NCI-H2227 (cell line): ENCODE results near the gene HOXA6.

Source experiments
- DNase-seq: peaks from one replicate; lab custom pipeline; 2025; ENCODE audit not compliant: unreplicated experiment; lab: John Stamatoyannopoulos, UW

HOXA6 gene

DNA sequence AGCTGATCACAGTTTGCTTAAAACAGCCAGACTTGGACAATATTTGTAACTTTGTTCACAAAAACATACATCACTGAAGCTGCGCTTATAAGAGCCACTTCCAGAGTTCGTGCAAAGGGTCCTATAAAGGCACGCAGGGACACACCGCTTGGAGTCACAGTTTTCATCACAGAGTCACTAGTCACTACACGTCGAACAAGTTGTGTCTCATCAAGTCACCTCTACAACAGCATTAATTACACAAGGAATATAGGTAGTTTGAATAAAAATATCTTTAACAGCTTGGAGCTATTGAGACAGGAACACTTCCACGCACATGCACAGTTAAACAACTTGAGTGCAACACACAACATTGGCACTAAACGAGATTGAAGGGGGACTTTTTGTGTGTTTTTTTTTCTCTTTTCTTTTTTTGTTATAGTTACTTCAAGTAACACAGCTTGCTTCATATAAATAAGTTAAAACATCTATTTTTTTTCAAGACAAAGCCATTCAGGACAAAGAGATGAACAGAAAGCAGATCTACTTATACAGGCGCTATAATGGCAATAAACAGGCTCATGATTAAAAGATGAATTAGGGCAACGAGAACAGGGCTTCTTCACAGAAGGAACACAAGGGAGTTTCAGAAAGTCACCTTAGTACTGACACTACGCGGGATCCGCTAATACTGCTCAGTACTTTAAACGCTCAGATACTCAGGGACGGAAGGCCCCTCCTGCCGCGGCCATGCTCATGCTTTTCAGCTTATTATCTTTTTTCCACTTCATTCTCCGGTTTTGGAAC, 6.2 kb downstream of the HOXA6 start:
- DNase-seq, result no peak

DNA sequence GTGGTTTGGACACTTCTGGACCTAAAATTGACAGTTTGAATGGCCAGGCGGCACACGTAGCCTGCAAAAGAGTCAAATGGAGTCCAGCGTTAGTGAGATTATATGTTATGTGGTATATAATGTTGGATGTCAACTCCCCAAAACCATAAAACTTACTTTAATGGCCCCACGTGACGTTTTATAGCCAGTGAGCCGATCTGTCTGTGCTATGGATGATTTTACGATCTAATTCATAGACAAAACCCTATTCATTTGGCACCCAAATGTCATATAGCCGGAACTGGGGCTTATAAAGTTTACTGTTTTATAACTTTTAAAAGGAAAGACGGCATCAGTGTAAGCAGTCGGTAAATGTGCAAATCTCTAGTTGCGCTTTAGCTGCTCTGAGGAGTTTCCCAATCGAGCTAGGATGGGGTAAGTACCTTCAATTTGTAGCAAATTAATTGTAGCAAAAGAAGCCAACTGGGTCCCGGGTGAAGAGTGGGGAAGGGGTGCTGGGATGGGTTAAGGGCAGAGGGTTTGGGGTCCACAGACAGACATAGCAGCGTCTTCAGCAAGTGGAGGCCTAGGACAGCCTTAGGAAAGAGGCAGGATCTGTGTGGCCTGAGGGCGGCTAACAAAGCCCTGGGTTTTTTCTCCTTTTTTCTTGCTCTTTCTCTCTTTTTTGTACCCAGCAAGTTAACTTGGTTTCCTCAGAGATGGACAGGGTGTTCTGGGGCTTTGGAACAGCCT, 7.3 kb downstream of the HOXA6 start:
- no peak for DNase-seq

DNA sequence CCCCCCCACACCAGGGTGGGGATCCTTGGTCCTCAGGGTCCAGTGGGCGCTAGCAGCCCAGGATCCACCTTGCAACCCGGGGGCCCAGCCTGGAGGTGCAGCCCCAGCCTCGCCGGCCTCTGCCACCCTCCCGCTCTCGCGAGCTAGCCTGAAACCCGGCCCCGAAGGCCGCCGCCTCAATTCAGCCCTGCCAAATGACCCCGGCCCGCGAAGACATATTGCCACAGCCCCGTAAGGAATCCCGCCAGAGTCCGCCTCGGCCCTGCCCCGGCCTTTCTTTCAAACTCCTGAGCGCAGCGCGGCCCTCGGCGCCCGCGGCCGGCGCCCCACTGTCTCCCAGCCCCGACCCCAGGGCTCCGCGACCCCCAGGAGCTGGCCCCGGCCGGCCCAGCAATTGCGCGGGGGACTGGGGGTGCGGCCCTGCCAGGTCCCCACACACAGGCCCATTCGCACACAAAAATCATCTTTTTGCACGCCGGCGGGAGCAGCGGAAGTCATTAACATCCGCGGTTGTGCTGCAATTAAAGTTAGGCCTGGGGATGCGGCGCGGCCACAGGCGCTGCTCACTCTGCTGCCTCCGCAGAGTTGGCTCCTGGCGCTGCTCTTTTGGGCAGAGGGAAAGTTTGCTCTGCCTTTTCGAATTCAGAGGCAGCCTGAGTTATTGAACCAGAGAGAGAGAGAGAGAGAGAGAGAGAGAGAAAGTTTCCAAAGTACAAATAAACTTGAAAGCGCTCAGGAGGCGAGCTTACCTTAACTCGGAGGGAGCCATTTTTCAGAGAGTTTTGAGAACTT, 8.0 kb downstream of the HOXA6 start:
- DNase-seq, result no peak

DNA sequence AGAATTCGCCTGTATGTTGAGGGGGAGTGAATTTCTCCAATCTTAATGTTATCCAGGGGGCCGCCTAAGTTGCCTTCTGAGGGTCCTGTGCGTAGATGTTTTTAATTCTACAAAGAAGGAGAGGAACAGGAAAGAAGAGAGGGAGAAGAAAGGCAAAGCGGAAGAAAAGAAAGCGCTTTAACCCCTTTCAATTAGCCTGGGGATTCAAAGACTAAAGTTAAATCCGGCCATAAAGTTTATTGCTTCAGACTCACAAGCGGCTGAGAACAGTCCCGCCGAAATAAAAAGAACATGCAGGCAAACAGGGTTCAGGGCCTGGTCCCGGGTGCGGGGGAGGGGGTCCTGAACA, 8.6 kb downstream of the HOXA6 start:
- no peak for DNase-seq

- DNase-seq, result no peak
Observed at GRCh38 chr7:27138472-27138871, 9.1 kb downstream of the HOXA6 start.

GRCh38 chr7:27137640-27138315, 9.8 kb downstream of the HOXA6 start:
- no peak for DNase-seq

DNA sequence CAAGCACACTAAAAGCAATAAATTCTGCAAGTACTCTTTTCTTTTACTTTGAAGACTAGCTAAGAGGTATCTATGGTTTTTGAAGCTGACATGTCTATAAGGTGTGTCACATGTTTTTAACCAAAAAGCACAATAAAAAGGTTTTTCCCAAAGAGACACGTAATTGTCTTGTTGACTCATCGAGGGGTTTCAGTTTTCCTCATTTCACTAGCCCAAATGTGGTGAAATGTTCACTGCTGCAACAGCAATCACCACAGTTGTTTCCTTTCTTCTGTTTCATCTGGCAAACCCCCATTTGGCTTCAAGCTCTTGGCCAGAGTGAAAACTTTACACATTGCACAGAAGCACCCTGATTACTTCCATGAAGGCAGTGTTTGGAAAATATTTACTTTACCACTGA, 13.2 kb downstream of the HOXA6 start:
- no peak for DNase-seq

DNA sequence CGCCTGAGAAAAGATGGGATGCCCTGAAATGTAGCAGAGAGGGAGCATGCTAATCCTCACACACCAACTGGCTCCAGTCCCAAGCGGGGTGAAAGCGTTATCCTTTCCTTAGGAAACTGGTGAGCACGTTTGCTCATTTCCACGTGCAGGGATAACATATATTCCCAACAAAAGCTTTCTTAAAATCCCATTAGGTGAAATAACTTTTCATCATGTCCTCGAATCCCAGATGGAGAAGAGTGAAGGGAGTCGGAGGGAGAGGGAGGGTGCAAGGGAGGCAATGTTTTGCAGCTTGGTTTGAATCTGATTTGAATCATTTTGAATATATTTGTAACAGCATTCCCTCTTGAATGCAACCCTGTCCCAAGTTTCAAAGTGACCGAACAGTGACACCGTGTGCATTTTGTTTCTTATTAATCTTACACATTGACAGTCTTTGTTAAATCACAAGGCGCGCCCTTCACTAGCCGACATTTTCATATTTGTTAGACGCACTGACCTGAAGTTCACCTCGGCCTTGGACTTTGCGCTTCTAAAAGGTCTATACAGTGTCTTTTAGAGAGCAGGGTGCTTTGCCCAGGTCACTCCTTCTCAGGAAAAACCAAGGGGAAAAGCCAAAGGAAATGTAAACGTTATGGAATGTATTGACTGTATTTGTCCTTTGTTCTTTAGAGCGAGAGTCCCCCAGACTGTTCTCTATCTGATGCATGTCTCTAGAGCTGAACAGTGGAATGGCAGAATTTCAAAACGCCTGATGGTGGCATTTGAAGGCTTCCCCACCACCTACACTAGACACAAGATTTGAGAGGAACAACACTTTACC, 14.0 kb downstream of the HOXA6 start:
- no peak for DNase-seq

GRCh38 chr7:27132978-27133377, 14.6 kb downstream of the HOXA6 start:
- no peak for DNase-seq

DNA sequence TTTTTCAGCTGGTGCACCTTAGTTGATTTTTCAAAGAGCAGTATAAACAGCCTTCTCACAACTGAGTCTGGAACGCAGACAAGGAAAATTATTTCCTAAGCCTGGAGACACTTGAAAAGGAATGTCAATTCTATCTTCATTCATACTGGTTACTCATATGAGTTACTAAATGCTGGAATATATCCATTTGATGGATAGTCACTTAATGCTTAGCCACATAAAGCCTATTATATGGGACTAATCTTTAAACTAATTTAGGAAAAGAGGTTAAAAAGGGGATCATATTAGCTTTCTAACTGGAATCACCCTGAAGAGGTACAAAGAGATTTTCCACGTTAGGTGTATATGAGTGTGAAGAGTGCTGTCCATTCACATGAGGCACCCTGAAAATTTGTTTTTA, 15.4 kb downstream of the HOXA6 start:
- no peak for DNase-seq

- no peak for DNase-seq
Observed at GRCh38 chr7:27131390-27131819, 16.2 kb downstream of the HOXA6 start.

GRCh38 chr7:27130540-27131389, 16.8 kb downstream of the HOXA6 start, which contains the start of gene HOXA4:
Gene HOXA4, minus strand, starts transcription at chr7:27130757. Its CDS starts 24 bp downstream, at chr7:27130733.
- DNase-seq, result peak; percentile 82

DNA sequence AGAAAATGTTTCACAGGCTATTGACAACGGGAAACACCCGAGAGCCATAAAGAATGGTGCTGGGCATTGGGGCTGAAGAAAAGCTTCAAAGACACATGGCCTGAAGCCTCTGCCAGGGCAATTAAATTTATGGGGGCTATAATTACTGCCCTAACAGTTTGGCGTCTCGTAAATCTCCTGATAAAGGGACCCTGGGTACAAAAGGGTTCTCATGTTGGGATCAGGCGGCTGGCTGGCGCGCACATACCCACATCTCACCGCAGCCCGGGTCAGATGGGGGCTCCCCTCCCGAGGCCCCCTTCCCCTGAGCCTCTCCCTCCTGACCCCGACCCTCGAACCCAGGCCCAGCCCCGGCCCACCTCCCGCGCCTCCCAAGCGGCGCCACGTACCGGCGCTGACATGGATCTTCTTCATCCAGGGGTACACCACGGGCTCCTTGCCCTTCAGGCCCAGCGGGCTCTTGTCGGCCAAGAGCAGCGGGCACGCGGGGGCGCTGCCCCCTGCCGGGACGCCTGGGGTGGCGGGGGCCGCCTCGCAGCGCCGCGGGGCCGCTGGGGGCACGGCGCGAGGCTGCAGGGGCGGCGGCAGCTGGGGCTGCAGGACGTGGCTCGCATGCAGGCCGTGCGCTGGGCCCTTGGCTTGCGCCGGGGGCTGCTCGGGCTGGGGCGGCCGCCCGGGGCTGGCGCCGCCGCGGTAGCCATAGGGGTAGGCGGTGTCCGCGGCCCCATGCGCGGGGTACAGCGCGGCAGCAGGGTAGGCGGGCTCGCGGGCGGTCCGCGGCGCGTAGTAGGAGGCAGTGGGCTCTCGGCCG, 17.6 kb downstream of the HOXA6 start:
- DNase-seq, result no peak

DNA sequence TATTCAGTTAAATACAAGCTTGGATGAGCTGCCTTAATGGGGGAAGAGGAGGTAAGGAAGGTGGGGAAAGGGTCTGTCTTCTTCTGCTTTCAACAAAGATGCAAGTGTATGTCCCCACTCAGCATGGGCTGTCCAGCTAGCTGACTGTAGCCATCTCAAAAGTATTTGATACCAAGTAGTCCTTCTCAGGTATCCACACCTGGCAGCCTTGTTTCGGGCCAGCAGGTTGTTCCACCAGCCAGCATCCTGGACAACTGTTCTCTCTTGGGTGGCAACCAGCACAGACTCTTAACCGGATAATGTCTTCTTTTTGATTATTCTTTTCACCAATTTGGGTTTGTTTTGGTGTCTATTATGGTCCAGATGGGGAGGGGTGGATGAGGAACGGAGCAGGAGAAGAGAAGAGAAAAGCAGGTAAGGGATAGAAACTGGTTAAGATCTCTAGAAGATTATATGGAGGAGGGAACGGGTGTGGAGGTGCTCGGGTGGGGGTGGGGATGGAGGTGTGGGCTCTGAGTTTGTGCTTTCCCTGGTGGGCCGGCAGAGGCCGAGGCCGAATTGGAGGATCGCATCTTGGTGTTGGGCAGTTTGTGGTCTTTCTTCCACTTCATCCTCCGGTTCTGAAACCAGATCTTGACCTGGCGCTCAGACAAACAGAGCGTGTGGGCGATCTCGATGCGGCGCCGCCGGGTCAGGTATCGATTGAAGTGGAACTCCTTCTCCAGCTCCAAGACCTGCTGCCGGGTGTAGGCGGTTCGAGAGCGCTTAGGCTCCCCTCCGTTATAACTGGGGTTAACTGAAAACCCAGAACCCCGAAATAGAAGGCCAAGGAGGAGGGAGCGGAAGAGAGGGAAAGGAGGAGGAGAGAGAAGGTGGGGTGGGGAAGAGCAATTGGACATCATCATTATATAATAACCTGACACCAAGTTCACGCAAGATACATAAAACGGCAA, 18.5 kb downstream of the HOXA6 start:
- DNase-seq, result no peak

DNA sequence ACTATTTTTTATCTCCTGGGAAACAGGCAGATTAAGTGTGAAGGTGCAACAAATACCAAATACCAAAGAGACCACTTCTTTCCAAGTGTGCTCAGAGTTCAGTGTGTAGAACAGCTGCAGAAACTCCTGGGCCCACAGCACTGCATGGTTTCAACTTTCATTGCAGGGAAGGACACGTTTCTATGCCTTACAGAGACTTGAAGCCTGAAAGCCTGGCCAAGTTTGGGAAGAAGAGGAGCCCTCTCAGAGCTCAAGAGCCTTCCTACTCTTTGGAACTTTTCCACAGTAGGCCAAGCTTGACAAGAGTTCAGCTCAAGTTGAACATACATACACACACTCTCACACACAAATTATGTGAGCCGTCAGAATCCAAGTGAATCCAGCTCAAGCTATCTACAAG, 19.5 kb downstream of the HOXA6 start:
- DNase-seq, result no peak

DNA sequence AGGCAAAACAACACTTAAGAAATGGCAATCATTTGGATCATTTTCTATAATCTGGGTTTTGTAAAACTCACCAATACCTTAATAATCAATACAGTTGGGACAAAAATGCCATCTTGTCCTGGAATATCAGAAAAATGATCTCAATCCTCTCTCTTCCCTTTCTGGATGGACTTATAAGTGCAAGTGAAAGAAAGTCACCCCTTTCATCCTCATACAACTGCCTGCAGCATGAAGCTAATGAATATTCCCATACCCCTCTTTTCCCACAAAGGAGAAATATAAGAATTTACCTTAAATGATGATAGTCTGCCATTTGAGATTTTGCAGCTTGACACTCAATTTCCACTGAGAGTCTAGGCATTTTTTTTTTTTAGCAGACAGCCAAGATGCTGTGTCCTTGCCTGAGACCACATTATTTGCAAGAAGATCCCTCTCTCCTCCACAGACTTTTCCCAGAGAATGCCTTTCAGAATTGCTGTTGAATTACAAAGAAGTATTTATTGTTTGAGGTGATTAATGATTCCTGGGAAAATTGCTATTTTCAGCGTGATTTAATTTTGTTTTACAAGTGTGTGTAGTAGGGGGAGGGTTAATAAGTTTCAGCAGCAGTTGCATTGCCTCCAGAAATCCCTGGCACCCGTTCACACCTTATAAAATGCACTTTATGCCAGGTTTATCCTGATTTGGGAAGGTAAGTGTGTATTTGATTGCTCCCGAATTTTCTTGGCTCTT, 20.8 kb downstream of the HOXA6 start:
- no peak for DNase-seq

DNA sequence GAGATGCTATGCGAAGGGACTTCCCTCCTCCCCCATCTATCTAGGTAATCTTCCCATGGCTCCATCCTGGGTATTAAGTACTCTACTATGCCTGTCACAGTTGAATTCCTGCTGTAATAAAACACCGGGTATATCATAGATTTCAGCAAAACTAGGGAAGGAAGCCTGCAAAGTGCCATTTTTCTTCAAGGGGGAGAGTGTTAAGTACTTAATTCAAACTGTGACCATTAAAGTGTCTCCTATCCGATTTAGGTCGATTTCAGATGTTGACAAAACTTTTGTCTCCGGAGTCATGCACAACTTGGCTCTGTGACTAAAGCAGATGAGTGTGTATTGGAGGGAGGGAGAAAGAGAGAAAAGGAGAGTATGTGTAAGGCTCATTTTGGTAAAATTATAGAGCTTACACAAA, 21.6 kb downstream of the HOXA6 start:
- DNase-seq, result no peak
